Right ventricle myocardium inferior (tissue), 1 donor: ENCODE data around the gene CCK. TPM values are rescaled to one million over a fixed set of nuclear protein-coding genes. Genes with fewer than 3 reads are reported as not detected.

Experiments used
- ATAC-seq: fragments of 200-7000 bp; cut with Tn5 transposase; one replicate; pipeline ENCODE4 v1.9.1; 2020; ENCODE audit warnings: mild to moderate bottlenecking, moderate library complexity
- DNase-seq: peaks from one replicate; pipeline ENCODE4 v3.0.0; 2021; ENCODE audit errors: missing footprints
- intact Hi-C: fragments of 100-400 bp; cut with DNase I; formaldehyde crosslinking; loops from one replicate; pipeline ENCODE4 v1.11.0; 2022
- total RNA-seq: library from RNA; stranded (reverse); fragmentation: NEBNext Ultra II Directional; extraction: Animal tissue kit (Norgen Biotek cat#: 25700); gene quantifications from one replicate; pipeline ENCODE4 v1.2.1, GENCODE V29; 2021
- donor health status: DM: no; HTN: yes; CAD: no; lungs with severe emphysema.

The CCK gene
- total RNA-seq, 1 donor from 2014 or later: not detected

GRCh38 chr3:42229942-42230688, 35.9 kb downstream of the CCK start:
- DNase-seq: no peak
- intact Hi-C loops: loop anchor here (5.0 to 10.0 kb wide), 4 partner anchors 212 to 525 kb away; no protein-coding TSS in a partner anchor
- no peak for ATAC-seq

- ATAC-seq (no peak), DNase-seq (no peak)
- intact Hi-C loops: loop anchor here (5.0 to 10.0 kb wide), 4 partner anchors 213 to 525 kb away; no protein-coding TSS in a partner anchor
Measured at GRCh38 chr3:42229266-42229941, 36.6 kb downstream of the CCK start.

- intact Hi-C loops: loop anchor here (5.0 to 10.0 kb wide), 4 partner anchors 214 to 526 kb away; no protein-coding TSS in a partner anchor
- no peak for DNase-seq
- no peak for ATAC-seq
Measured at GRCh38 chr3:42228796-42229195, 37.2 kb downstream of the CCK start.

- ATAC-seq (no peak), DNase-seq (no peak)
- intact Hi-C loops: loop anchor here (5.0 to 10.0 kb wide), 4 partner anchors 216 to 528 kb away; no protein-coding TSS in a partner anchor
Measured at GRCh38 chr3:42226470-42227425, 39.2 kb downstream of the CCK start.

- DNase-seq (no peak), ATAC-seq (no peak)
- intact Hi-C loops: loop anchor here (5.0 to 10.0 kb wide), 4 partner anchors 217 to 529 kb away; no protein-coding TSS in a partner anchor
Measured at GRCh38 chr3:42225486-42226363, 40.3 kb downstream of the CCK start.

GRCh38 chr3:42224658-42225421, 41.1 kb downstream of the CCK start:
- peak; percentile 73 for ATAC-seq
- intact Hi-C loops: loop anchor here (5.0 to 10.0 kb wide), 4 partner anchors 217 to 530 kb away; no protein-coding TSS in a partner anchor
- no peak for DNase-seq

- DNase-seq (no peak), ATAC-seq (no peak)
- intact Hi-C loops: loop anchor here (10.0 kb wide), 2 partner anchors 329 to 531 kb away; no protein-coding TSS in a partner anchor
Measured at GRCh38 chr3:42224178-42224577, 41.8 kb downstream of the CCK start.

GRCh38 chr3:42222942-42223693, 42.9 kb downstream of the CCK start:
- intact Hi-C loops: loop anchor here (10.0 kb wide), 2 partner anchors 328 to 532 kb away; no protein-coding TSS in a partner anchor
- DNase-seq (no peak), ATAC-seq (no peak)

GRCh38 chr3:42220436-42221121, 45.4 kb downstream of the CCK start:
- ATAC-seq (no peak), DNase-seq (no peak)
- intact Hi-C loops: loop anchor here (10.0 kb wide), 2 partner anchors 326 to 534 kb away; no protein-coding TSS in a partner anchor

GRCh38 chr3:42216931-42217333, 49.1 kb downstream of the CCK start:
- ATAC-seq: no peak
- DNase-seq: no peak
- intact Hi-C loops: no loop called here

GRCh38 chr3:42216302-42216701, 49.7 kb downstream of the CCK start:
- intact Hi-C loops: no loop called here
- DNase-seq (no peak), ATAC-seq (no peak)

GRCh38 chr3:42214565-42215283, 51.3 kb downstream of the CCK start:
- intact Hi-C loops: no loop called here
- ATAC-seq: no peak
- DNase-seq: no peak

- ATAC-seq (no peak), DNase-seq (no peak)
- intact Hi-C loops: no loop called here
Measured at GRCh38 chr3:42214064-42214463, 51.9 kb downstream of the CCK start.

GRCh38 chr3:42213417-42213816, 52.6 kb downstream of the CCK start:
- no peak for ATAC-seq
- DNase-seq: no peak
- intact Hi-C loops: no loop called here

- DNase-seq (no peak), ATAC-seq (no peak)
- intact Hi-C loops: no loop called here
Measured at GRCh38 chr3:42210726-42211125, 55.3 kb downstream of the CCK start.
